ENCODE measurements around the gene ADGRG7. TPM values are rescaled to one million over a fixed set of nuclear protein-coding genes. Genes with fewer than 3 reads are reported as not detected.

The ADGRG7 gene
- polyA plus RNA-seq, 1 donor (not counting 4 experiments of a cell fraction or from before 2014, with no cell fraction given): 0.03 TPM

- dilution Hi-C loops (cut with MboI; ENCODE audit: extremely low pct_ligation_motif_present, low sequenced_read_pairs): no loop called here
- Histone ChIP-seq H4K20me1 (ENCODE audit: control insufficient read depth, extremely low read depth, insufficient read depth, low read length) (no peaks in the 10 kb centered on the region), H3K9me3 (ENCODE audit: control insufficient read depth, low read depth, low read length) (no peaks in the 10 kb centered on the region), H2AFZ (ENCODE audit: control insufficient read depth, low read length) (no peak overlapping the region), H3K4me3 (ENCODE audit: control insufficient read depth in 2 of 3, extremely low read depth in 1 of 3, insufficient read depth in 2 of 3, low read depth in 1 of 3, low read length in 3 of 3) (no peak overlapping the region), H3K4me2 (ENCODE audit: control insufficient read depth, extremely low read depth, insufficient read depth, low read depth, low read length) (no peak overlapping the region), H3K4me1 (ENCODE audit: control insufficient read depth, extremely low read depth, insufficient read depth, low read length) (no peaks in the 10 kb centered on the region), H3K79me2 (ENCODE audit: control insufficient read depth, insufficient read depth, low read length) (no peaks in the 10 kb centered on the region), H3K27me3 (ENCODE audit: control insufficient read depth, extremely low read depth, insufficient read depth, low read length) (no peaks in the 10 kb centered on the region), H3K36me3 (ENCODE audit: control insufficient read depth in 2 of 2, extremely low read depth in 1 of 2, insufficient read depth in 2 of 2, low read length in 2 of 2) (no peaks in the 10 kb centered on the region), H3K9me1 (ENCODE audit: control insufficient read depth, extremely low read depth, insufficient read depth, low read length) (no peaks in the 10 kb centered on the region), H3K27ac (ENCODE audit: control insufficient read depth, insufficient read depth, low read length) (no peak overlapping the region), H3K9ac (ENCODE audit: control insufficient read depth, extremely low read depth, insufficient read depth, low read length) (no peak overlapping the region)
- DNase-seq (ENCODE audit: low read depth, low spot score): no peak
- peak; percentile 17 for FAIRE-seq
- no peak for TF ChIP-seq EZH2 (IDR thresholded peaks at IDR 0.05; ENCODE audit: low read length)
- TF ChIP-seq CTCF (optimal IDR thresholded peaks at IDR 0.05 in 1 of 3, IDR thresholded peaks at IDR 0.05 in 1 of 3, conservative IDR thresholded peaks at IDR 0.05 in 1 of 3; ENCODE audit: extremely low read depth in 1 of 3, insufficient read depth in 2 of 3, low read length in 3 of 3): no peak
Measured at GRCh38 chr3:100630664-100631063, 21.3 kb downstream of the ADGRG7 start.

GRCh38 chr3:100631236-100631635 is 21.8 kb downstream of the ADGRG7 start:
- dilution Hi-C loops (cut with MboI; ENCODE audit: extremely low pct_ligation_motif_present, low sequenced_read_pairs): no loop called here
- FAIRE-seq: no peak

More at GRCh38 chr3:100631236-100631635, 21.8 kb downstream of the ADGRG7 start:
- no peak overlapping the region for H2AFZ ChIP-seq (ENCODE audit: control insufficient read depth, low read length)
- TF ChIP-seq CTCF (optimal IDR thresholded peaks at IDR 0.05 in 1 of 3, IDR thresholded peaks at IDR 0.05 in 1 of 3, conservative IDR thresholded peaks at IDR 0.05 in 1 of 3; ENCODE audit: extremely low read depth in 1 of 3, insufficient read depth in 2 of 3, low read length in 3 of 3): no peak
- TF ChIP-seq EZH2 (IDR thresholded peaks at IDR 0.05; ENCODE audit: low read length): no peak
- no peaks in the 10 kb centered on the region for H3K79me2 ChIP-seq (ENCODE audit: control insufficient read depth, insufficient read depth, low read length)
- H3K4me1 ChIP-seq (ENCODE audit: control insufficient read depth, extremely low read depth, insufficient read depth, low read length): no peaks in the 10 kb centered on the region
- H3K4me2 ChIP-seq (ENCODE audit: control insufficient read depth, extremely low read depth, insufficient read depth, low read depth, low read length): no peak overlapping the region
- H3K27me3 ChIP-seq (ENCODE audit: control insufficient read depth, extremely low read depth, insufficient read depth, low read length): no peaks in the 10 kb centered on the region
- H3K9me3 ChIP-seq (ENCODE audit: control insufficient read depth, low read depth, low read length): no peaks in the 10 kb centered on the region
- no peaks in the 10 kb centered on the region for H3K9me1 ChIP-seq (ENCODE audit: control insufficient read depth, extremely low read depth, insufficient read depth, low read length)
- no peaks in the 10 kb centered on the region for H3K36me3 ChIP-seq (ENCODE audit: control insufficient read depth in 2 of 2, extremely low read depth in 1 of 2, insufficient read depth in 2 of 2, low read length in 2 of 2)
- no peak for DNase-seq (ENCODE audit: low read depth, low spot score)
- H3K27ac ChIP-seq (ENCODE audit: control insufficient read depth, insufficient read depth, low read length): no peak overlapping the region
- H3K4me3 ChIP-seq (ENCODE audit: control insufficient read depth in 2 of 3, extremely low read depth in 1 of 3, insufficient read depth in 2 of 3, low read depth in 1 of 3, low read length in 3 of 3): no peak overlapping the region
- H3K9ac ChIP-seq (ENCODE audit: control insufficient read depth, extremely low read depth, insufficient read depth, low read length): no peak overlapping the region
- H4K20me1 ChIP-seq (ENCODE audit: control insufficient read depth, extremely low read depth, insufficient read depth, low read length): no peaks in the 10 kb centered on the region

All from keratinocyte (primary cell).